AG10803 (cell line): ENCODE results near the gene OTUD3.
"Not testable (repeated sequence)": the region's sequence is repeated elsewhere in the genome, so short reads cannot be mapped to it uniquely, and the experiment has no call there.

Experiments used
- DNase-seq: peaks from one replicate; pipeline ENCODE4 v3.0.0; 2010; ENCODE audit warnings: low read depth
- H3K4me3 ChIP-seq: 2 replicates; pipeline ENCODE4 v1.5.1; 2011; ENCODE audit warnings: mild to moderate bottlenecking, low read length, control low read depth
- TF ChIP-seq, protein P1 (sequence below): conservative IDR thresholded peaks from 2 replicates; pipeline ENCODE4 v1.5.1; 2011; ENCODE audit warnings: mild to moderate bottlenecking, low read length, control low read depth, inconsistent platforms

Gene OTUD3

DNA sequence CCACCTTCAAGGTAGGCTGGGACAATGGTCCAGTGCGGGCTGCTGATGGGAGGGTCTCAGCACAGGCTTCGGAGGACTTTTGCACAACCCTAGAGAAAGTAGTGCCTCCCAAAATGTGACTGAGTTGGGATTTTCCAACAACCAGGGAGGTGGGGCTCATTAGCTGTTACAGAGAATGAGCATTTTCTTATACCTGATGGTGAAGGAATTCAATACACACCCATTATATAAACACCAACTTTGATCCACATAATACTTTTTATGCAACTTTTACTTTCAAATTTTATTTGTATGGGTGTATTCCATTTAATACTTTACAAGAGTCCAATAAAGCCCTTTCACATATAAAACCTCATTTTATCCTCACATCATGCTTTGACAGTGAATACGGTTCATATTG lies 35.9 kb upstream of the OTUD3 start:
- DNase-seq = no peak
- TF ChIP-seq, protein P1, sequence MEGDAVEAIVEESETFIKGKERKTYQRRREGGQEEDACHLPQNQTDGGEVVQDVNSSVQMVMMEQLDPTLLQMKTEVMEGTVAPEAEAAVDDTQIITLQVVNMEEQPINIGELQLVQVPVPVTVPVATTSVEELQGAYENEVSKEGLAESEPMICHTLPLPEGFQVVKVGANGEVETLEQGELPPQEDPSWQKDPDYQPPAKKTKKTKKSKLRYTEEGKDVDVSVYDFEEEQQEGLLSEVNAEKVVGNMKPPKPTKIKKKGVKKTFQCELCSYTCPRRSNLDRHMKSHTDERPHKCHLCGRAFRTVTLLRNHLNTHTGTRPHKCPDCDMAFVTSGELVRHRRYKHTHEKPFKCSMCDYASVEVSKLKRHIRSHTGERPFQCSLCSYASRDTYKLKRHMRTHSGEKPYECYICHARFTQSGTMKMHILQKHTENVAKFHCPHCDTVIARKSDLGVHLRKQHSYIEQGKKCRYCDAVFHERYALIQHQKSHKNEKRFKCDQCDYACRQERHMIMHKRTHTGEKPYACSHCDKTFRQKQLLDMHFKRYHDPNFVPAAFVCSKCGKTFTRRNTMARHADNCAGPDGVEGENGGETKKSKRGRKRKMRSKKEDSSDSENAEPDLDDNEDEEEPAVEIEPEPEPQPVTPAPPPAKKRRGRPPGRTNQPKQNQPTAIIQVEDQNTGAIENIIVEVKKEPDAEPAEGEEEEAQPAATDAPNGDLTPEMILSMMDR = no peak
- no peak overlapping the region for H3K4me3 ChIP-seq

- not testable (repeated sequence) for H3K4me3 ChIP-seq, DNase-seq
Measured at GRCh38 chr1:19847334-19847733, 34.9 kb upstream of the OTUD3 start.

DNA sequence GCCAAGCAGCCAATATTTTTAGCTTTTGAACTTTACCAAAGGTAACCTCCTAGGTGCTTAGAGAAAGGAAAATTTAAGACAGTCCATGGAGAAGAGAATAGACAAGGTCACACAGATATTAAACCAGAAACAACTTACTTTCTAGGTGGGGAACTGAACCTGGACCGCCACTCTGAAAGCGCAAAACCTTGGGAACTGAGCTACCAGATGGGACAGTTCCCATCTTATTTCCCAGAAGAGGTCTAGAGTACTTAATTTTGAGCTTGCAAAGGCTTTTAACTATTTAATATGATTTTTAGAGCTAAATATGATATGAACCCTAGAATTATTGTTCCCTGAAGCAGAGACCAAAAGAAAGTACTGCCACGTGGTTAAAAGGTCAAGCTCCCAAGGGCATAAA lies 32.9 kb upstream of the OTUD3 start:
- not testable (repeated sequence) for H3K4me3 ChIP-seq, DNase-seq

GRCh38 chr1:19850214-19850613 lies 32.0 kb upstream of the OTUD3 start:
- TF ChIP-seq, protein P1 = no peak
- DNase-seq = no peak
- H3K4me3 ChIP-seq = no peak overlapping the region

- no peak overlapping the region for H3K4me3 ChIP-seq
- TF ChIP-seq, protein P1 = no peak
- DNase-seq = peak; percentile 55
Measured at GRCh38 chr1:19852036-19852435, 30.2 kb upstream of the OTUD3 start.

GRCh38 chr1:19854866-19855265 lies 27.3 kb upstream of the OTUD3 start:
- DNase-seq = no peak
- TF ChIP-seq, protein P1 = no peak
- no peak overlapping the region for H3K4me3 ChIP-seq

DNA sequence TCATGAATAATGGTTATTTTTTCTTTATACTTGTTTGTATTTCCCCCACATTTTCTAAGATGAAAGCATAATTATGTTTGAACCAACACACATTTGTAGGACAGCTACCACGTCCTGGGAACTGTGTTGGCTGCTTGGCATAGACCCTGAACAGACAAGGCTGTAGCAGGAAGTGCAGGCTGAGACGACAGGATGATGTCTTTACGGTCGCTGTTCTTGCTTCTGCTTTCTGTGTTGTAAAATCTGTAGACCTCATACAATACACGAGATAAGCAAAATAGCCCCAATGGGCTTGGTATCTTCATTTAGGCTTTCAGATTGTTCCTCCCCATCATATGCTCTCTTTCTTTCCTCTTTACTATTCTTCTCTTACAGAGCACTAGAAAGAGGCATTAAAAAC lies 23.3 kb upstream of the OTUD3 start:
- H3K4me3 ChIP-seq = no peak overlapping the region
- TF ChIP-seq, protein P1 = no peak
- no peak for DNase-seq

DNA sequence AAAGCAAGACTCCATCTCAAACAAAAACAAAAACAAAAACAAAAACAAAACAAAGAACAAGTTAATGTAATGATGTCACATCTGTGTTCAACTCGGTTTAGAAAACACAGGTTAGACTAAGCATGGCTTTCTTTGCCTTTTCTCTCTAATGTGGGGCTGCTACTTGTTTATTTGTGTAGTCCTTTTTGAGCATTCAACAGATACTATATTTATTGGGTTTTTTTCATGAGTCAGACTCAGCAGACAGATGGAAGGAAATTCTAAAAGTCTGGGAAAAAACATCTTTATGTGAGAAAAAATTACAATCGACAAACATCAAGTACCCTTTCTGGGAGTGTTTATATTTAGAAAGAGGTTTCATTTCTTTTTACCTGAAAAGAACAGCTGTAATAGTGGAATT lies 22.3 kb upstream of the OTUD3 start:
- no peak overlapping the region for H3K4me3 ChIP-seq
- no peak for DNase-seq
- TF ChIP-seq, protein P1 = no peak
